Measurements from ENCODE around the gene SYNC.
"Not testable (repeated sequence)": the region's sequence is repeated elsewhere in the genome, so short reads cannot be mapped to it uniquely, and the experiment has no call there.

SYNC gene

GRCh38 chr1:32639489-32640075 is 63.0 kb downstream of the SYNC start:
- FAIRE-seq, result no peak

- FAIRE-seq, result no peak
These were observed 65.5 kb downstream of the SYNC start for GRCh38 chr1:32636914-32637645.

DNA sequence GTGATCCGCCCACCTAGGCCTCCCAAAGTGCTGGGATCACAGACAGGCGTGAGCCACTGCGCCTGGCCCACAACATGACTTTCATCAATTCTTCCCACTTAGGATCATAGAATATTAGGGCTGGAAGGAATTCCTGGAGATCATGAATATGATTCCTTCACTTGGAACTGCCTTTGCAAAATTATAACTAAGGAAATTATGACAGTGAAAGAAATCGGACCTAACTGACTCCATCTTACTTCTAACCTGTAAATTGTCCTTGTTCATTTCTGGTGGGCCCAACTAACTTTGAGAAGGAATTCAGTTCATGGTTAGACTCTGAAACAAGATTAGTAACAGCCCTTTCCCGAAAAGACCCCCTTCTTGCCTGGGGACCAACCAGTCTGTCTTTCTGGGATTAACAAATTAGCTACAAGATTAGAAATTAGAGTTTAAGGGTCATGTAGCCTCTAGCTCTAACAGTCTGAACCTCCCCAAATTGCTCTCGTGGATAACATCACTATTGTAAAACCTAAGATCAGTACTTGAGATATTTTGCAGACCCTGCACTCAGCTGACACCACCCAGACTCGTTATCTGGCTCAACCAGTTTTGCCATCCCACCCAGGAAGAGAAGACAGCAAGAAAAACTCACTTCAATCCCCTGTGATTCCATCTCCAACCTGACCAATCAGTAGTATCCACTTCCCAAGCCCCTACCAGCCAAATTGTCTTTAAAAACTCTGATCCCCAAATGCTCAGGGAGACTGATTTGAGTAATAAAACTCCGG is 66.9 kb downstream of the SYNC start:
- FAIRE-seq, result no peak

GRCh38 chr1:32632829-32633228 is 69.7 kb downstream of the SYNC start:
- FAIRE-seq, result no peak

DNA sequence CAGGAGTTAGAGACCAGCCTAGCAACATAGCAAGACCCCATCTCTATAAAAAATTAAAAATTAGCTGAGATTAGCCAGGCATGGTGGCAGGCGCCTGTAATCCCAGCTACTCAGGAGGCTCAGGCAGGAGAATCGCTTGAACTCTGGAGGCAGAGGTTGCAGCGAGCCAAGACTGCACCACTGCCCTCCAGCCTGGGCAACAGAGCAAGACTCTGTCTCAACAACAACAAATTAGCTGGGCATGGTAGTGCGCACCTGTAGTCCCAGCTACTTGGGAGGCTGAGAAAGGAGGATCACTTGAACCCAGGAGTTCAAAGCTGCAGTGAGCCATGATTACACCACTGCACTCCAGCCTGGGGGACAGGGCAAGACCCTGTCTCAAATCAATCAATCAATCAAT is 72.4 kb downstream of the SYNC start:
- FAIRE-seq, result not testable (repeated sequence)

All from TTC549 (cell line).